Epithelial cell of esophagus (primary cell): ENCODE measurements around the gene PDZD4.

ENCODE experiments used
- DNase-seq: peaks from one replicate; pipeline ENCODE4 v3.0.0; 2010; ENCODE audit warnings: low read depth
- H3K4me3 ChIP-seq: 2 replicates; pipeline ENCODE4 v1.5.1; 2011; ENCODE audit warnings: mild to moderate bottlenecking, low read length, control low read depth
- TF ChIP-seq, protein P1 (sequence below): IDR thresholded peaks from 2 replicates; pipeline ENCODE4 v1.5.1; 2011; ENCODE audit warnings: low read depth, mild to moderate bottlenecking, low read length, control low read depth, inconsistent platforms; ENCODE audit not compliant: insufficient read depth; ENCODE audit errors: missing control alignments

Gene PDZD4

DNA sequence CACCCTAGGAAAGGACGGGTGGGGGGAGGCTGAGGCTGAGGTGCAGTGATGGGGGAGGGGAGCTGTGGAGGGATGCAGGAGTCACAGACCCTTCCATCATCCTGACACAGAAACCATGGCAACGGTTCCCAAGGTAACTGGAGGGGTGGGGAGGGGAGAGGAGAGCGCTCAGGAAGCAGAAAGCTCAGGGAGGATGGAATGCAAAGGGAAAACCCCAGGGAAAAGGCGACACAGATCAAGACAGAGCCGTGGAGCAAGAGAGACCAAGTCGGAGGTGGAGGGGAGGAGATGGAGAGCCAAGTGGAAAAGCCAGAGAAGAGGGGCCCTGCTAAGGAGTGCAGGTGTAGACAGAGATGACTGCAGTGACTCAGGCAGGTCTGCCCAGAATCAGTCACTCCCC is 41.1 kb upstream of the PDZD4 start:
- TF ChIP-seq, protein P1, sequence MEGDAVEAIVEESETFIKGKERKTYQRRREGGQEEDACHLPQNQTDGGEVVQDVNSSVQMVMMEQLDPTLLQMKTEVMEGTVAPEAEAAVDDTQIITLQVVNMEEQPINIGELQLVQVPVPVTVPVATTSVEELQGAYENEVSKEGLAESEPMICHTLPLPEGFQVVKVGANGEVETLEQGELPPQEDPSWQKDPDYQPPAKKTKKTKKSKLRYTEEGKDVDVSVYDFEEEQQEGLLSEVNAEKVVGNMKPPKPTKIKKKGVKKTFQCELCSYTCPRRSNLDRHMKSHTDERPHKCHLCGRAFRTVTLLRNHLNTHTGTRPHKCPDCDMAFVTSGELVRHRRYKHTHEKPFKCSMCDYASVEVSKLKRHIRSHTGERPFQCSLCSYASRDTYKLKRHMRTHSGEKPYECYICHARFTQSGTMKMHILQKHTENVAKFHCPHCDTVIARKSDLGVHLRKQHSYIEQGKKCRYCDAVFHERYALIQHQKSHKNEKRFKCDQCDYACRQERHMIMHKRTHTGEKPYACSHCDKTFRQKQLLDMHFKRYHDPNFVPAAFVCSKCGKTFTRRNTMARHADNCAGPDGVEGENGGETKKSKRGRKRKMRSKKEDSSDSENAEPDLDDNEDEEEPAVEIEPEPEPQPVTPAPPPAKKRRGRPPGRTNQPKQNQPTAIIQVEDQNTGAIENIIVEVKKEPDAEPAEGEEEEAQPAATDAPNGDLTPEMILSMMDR: no peak
- no peak for DNase-seq
- H3K4me3 ChIP-seq: no peak overlapping the region

DNA sequence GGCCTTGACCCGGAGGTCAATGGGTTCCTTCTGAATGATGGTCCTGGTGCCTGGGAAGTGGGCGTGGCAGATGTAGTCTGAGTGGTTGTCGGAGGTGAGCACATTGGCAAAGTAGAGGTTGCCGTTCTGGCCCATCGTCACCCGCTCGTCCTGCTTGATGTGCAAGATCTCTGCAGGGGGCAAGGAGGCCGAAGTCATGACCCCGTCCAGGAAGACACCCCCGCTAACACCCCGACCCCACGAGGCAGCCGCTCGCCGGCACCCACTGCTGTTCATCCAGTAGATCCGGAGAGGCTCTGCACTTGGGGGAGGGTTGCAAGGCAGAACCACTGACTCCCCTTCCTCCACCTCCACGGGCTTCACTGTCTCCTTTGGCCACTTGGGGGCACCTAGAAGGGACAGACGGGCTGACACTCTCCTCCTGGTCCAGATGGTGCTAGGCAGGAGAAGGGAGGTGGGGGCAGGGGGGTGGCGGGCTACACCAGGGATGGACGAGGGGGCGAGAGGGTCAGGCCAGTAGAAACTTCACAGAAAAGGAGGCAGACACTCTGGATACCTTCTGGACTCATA is 40.5 kb upstream of the PDZD4 start:
- no peak overlapping the region for H3K4me3 ChIP-seq
- no peak for DNase-seq
- TF ChIP-seq, protein P1: no peak

DNA sequence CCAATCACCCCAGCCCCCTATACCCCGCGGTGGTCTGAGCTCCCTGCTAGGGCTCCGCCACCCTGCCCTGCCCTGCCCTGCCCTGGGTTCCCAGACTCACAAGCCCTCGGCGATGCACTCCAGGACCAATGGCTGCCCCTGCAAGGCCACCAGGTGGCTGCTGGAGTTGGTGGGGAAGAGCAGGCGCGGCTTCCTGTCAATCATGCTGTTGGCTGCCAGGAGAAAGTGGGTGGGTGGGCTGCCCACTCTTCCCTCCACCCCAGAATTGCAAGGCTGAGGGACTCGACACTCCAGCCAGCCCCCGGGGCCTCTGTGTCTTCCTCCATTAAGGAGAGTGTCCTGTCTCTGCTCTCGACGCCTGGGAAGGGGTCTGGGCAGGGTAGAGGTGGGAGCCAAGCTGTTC is 39.9 kb upstream of the PDZD4 start:
- no peak overlapping the region for H3K4me3 ChIP-seq
- no peak for DNase-seq
- TF ChIP-seq, protein P1: no peak

DNA sequence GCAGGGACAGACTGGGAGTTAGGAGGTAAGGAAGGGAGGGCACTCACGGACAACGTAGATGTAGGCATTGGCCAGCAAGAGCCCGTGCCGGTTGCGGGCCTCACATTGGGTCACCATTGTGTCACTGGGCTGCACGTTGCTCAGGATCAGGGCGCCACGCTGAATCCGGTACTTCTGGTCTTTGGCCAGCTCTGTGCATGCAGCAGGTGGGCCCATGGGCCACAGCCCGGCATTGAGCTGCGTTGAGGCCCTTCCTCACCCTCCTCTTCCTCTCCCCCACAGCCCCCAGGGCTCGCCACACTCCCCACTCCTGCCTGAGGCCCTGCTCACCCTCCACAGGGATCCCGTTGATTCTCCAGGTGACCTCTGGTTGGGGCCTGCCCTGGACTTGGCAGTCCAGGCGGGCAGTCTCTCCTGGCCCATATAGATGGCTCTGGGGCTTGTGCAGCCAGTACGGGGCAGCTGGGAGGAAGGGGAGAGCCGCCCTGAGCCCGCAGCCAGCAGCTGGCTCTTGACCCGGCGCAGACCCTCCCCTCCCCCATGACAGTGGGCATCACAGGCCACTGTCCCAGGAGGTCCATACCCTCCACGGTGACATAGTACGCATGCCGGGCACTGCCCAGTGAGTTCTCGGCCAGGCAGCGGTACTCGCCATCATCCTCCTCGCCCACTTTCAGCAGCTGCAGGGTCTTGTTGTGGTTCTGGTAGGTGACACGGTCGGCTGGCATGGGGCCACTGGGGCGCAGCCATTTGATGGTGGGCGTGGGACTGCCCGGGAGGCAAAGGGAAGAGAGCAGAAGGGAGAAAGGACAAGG is 39.3 kb upstream of the PDZD4 start:
- no peak for DNase-seq
- TF ChIP-seq, protein P1: no peak

DNA sequence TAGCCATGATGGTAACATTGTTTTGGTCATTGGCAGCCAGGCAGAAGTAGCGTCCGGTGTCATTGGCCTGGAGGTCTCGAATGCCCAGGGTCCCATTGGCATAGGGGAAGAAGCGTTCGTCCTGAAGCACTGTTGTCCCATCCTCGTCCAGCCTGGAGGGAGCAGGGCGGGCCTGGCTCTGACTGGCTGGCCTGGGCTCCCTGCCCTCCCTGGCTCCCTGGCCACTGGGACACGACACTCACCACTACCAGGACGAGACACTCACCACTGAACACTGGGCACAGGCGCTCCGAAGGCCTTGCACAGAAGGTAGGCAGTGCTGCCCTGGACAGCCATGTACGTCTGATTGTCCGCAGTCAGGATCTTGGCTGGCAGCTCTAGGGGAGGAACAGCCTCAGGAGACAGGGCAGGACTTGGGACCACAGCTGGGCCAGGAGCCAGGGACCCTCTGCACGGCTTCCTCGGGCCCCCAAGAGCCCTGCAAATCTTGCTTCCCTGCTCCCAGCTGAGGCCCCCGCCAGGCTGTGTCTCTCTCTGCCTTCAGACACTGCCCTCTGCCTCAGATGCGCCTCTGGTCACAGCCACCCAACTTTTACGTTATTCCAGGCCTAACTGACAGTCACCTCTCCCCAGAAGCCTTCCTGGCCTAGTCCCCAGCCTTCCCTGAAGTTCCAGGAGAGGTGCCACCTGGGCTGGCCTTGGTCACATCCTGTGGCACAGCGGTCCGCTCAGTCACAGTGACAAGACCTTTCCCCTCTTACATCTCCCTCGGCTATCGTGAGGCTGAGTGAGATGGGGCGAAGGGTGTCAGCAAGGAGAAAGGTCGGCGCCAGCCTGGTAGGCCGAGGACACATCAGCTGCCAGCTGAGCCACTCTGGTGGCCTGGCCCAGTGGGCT is 38.5 kb upstream of the PDZD4 start:
- TF ChIP-seq, protein P1: no peak
- no peak for DNase-seq
- no peak overlapping the region for H3K4me3 ChIP-seq

More for the DNA sequence above, 39.3 kb upstream of the PDZD4 start:
- no peak overlapping the region for H3K4me3 ChIP-seq

DNA sequence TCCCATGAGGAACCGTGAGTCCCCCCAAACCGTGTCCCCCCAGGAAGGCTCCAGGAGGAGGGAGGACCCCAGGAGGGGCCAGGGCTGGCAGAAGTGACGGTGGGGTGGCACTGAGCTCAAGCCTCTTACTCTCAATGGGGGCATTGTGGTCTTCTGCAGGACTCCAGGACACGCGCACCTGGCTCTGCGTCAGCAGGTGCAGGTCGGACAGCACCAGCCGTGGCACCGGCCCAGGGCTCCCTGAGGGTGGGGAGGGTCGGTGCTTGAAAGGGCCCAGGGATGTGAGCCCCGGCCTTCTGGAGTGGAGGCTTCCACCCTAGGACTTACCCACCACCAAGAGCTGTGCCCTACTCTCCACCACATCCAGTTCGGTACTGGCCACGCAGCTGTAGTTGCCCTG is 37.3 kb upstream of the PDZD4 start:
- H3K4me3 ChIP-seq: no peak overlapping the region
- TF ChIP-seq, protein P1: no peak
- DNase-seq: no peak
